GM23338 (cell line): ENCODE results near the gene FNDC3B. TPM values are rescaled to one million over a fixed set of nuclear protein-coding genes. Genes with fewer than 3 reads are reported as not detected.

ENCODE experiments used
- ATAC-seq: fragments of 200-7000 bp; cut with Tn5 transposase; 3 replicates; pipeline ENCODE4 v1.9.1; 2020
- DNase-seq: peaks from one replicate; pipeline ENCODE4 v3.0.0-alpha.2; 2015; ENCODE audit warnings: low spot score
- H2AFZ ChIP-seq: fragments of 200-600 bp; sonication (generic); 2 replicates; pipeline ENCODE4 v1.8.0; 2016; ENCODE audit warnings: antibody characterized with exemption, mild to moderate bottlenecking, moderate library complexity
- H3F3A ChIP-seq: fragments of 200-600 bp; sonication (generic); replicated peaks from 2 replicates; pipeline ENCODE4 v1.8.0; 2017; ENCODE audit warnings: antibody characterized with exemption, mixed run types, low read depth
- H3K27ac ChIP-seq: fragments of 200-600 bp; sonication (generic); 2 replicates; pipeline ENCODE4 v1.6.1; 2016; ENCODE audit warnings: low read depth
- H3K27me3 ChIP-seq: fragments of 200-600 bp; sonication (generic); 2 replicates; pipeline ENCODE4 v1.8.0; 2016; ENCODE audit warnings: mild to moderate bottlenecking, mixed run types, moderate library complexity; ENCODE audit not compliant: insufficient read depth
- H3K36me3 ChIP-seq: fragments of 200-600 bp; sonication (generic); 2 replicates; pipeline ENCODE4 v1.8.0; 2016; ENCODE audit warnings: mild to moderate bottlenecking; ENCODE audit not compliant: insufficient read depth
- H3K4me1 ChIP-seq: fragments of 200-600 bp; sonication (generic); 2 replicates; pipeline ENCODE4 v1.8.0; 2016; ENCODE audit warnings: mild to moderate bottlenecking, moderate library complexity; ENCODE audit not compliant: insufficient read depth
- H3K4me2 ChIP-seq: fragments of 200-600 bp; sonication (generic); 2 replicates; pipeline ENCODE4 v1.7.1; 2017; ENCODE audit warnings: mixed run types
- H3K4me3 ChIP-seq: fragments of 200-600 bp; sonication (generic); 2 replicates; pipeline ENCODE4 v1.6.1; 2016; ENCODE audit warnings: mixed run types
- H3K79me2 ChIP-seq: fragments of 200-600 bp; sonication (generic); replicated peaks from 2 replicates; pipeline ENCODE4 v1.8.0; 2017; ENCODE audit warnings: mild to moderate bottlenecking; ENCODE audit not compliant: insufficient read depth
- H3K9me2 ChIP-seq: fragments of 200-600 bp; sonication (generic); 2 replicates; pipeline ENCODE4 v1.8.0; 2017; ENCODE audit not compliant: insufficient read depth
- H4K20me1 ChIP-seq: fragments of 200-600 bp; sonication (generic); replicated peaks from 2 replicates; pipeline ENCODE4 v1.8.0; 2017; ENCODE audit warnings: mild to moderate bottlenecking; ENCODE audit not compliant: insufficient read depth
- H3K27ac Mint-ChIP-seq: 2 replicates; pipeline ENCODE4 v1.8.0; 2020; ENCODE audit warnings: inconsistent platforms, mild to moderate bottlenecking, moderate library complexity, mixed read lengths
- H3K27me3 Mint-ChIP-seq: 3 replicates; pipeline ENCODE4 v1.8.0; 2022; ENCODE audit warnings: low read depth, mild to moderate bottlenecking, moderate library complexity, mixed read lengths, inconsistent platforms; ENCODE audit not compliant: insufficient read depth, poor library complexity
- H3K36me3 Mint-ChIP-seq: 3 replicates; pipeline ENCODE4 v1.8.0; 2021; ENCODE audit warnings: low read depth, mild to moderate bottlenecking, inconsistent platforms, moderate library complexity, mixed read lengths
- H3K4me1 Mint-ChIP-seq: 3 replicates; pipeline ENCODE4 v1.8.0; 2020; ENCODE audit warnings: mild to moderate bottlenecking, inconsistent platforms, mixed read lengths
- H3K4me3 Mint-ChIP-seq: 3 replicates; pipeline ENCODE4 v1.8.0; 2021; ENCODE audit warnings: moderate library complexity, mild to moderate bottlenecking, inconsistent platforms, mixed read lengths
- H3K9me3 Mint-ChIP-seq: 3 replicates; pipeline ENCODE4 v1.8.0; 2020; ENCODE audit warnings: moderate library complexity, mild to moderate bottlenecking, inconsistent platforms, mixed read lengths
- CTCF ChIP-seq, 2 experiments: fragments of 200-600 bp in 1 of 2; sonication (generic) in 1 of 2; conservative IDR thresholded peaks; 2 replicates each; pipeline versions ENCODE4 v1.5.1 to v1.6.1; 2016 to 2017; ENCODE audit warnings: antibody characterized with exemption in 2 of 2, low read depth in 2 of 2, mild to moderate bottlenecking in 2 of 2, moderate library complexity in 1 of 2
- EZH2 ChIP-seq: fragments of 200-600 bp; sonication (generic); IDR thresholded peaks from one replicate; pipeline ENCODE4 v1.8.0; 2017; ENCODE audit warnings: antibody characterized with exemption, mild to moderate bottlenecking, low read depth; ENCODE audit not compliant: unreplicated experiment
- EZH2phosphoT487 ChIP-seq: fragments of 200-600 bp; sonication (generic); IDR thresholded peaks from one replicate; pipeline ENCODE4 v1.8.1; 2018; ENCODE audit warnings: antibody characterized with exemption; ENCODE audit not compliant: unreplicated experiment
- JUNB ChIP-seq: IDR thresholded peaks from one replicate; pipeline ENCODE4 v1.6.1; 2016; ENCODE audit warnings: antibody characterized with exemption; ENCODE audit not compliant: unreplicated experiment
- STAT1 ChIP-seq: IDR thresholded peaks from one replicate; pipeline ENCODE4 v1.6.1; 2016; ENCODE audit warnings: antibody characterized with exemption; ENCODE audit not compliant: unreplicated experiment
- ZNF114 ChIP-seq: fragments of 250-450 bp; sonication (Bioruptor Pico); IDR thresholded peaks from 2 replicates; pipeline ENCODE4 v1.5.0; 2020; ENCODE audit warnings: mild to moderate bottlenecking, moderate library complexity
- polyA plus RNA-seq: library from polyadenylated mRNA; unstranded; fragments of >200 nt; fragmentation: Nextera tagmentation; extraction: Ambion mirVana; gene quantifications from 2 replicates; pipeline ENCODE4 v1.2.1, GENCODE V29; 2016
- total RNA-seq: library from RNA; depleted of rRNA; stranded (reverse); fragments of >200 nt; shearing (Covaris generic); gene quantifications from 2 replicates; pipeline ENCODE4 v1.2.3, GENCODE V29; 2014
- TF ChIP-seq, protein P1 (sequence below): IDR thresholded peaks from 2 replicates; pipeline ENCODE4 v1.6.1; 2016; ENCODE audit warnings: antibody characterized with exemption
- TF ChIP-seq, protein P2 (sequence below): IDR thresholded peaks from one replicate; pipeline ENCODE4 v1.6.1; 2018; ENCODE audit warnings: antibody characterized with exemption; ENCODE audit not compliant: unreplicated experiment

The FNDC3B gene
- total and polyA plus RNA-seq, 2 experiments from 2014 or later, result 19.1 to 55.4 TPM

GRCh38 chr3:172356427-172356826 is 317.0 kb downstream of the FNDC3B start (continued):
- TF ChIP-seq JUNB (no peak), ZNF114 (CRISPR knock-in tag) (no peak), STAT1 (no peak), CTCF (conservative IDR thresholded peaks at IDR 0.05; ENCODE audit: low read depth in 2 of 2) (no peak)

DNA sequence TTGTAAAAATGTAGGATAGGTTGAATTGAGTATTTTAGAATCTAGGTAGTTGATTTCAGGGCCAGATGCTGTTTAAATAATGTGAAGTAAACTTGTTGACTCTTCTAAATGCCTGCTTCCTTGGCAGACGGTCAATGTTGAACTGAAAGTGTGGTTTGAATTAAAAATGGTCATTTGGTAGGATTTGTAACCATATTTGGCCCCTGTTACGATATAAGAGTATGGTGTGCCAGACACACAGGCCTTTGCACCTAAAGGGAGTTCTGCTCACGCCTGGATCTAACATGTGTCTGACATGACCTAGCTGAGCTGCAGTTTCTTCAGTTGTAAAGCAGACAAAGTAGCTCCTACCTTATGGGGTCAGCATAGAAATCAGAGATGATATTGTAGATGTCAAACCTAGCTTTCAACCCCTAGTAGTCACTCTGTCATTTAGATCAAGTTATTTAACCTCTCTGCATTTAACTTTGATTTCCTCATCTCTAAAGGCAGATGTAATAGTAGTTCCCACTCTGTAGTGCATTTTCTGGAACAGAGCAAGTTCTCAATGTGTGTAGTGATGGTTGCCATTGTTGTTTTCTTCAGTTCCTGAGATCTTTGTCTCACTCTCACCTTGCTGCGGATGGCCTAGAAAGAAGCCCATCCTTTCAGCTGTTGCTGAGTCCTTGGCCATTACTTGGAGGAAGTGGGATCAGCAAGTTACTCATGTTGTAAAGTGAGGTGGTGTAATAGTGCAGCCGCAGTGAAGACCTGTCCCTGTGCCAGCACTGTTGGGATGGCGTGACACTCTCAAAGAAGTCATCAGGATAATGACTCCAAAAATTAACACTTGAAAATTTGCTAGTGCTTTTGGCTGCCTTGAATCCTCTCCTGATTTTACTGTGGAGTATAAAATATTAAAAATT is 318.7 kb downstream of the FNDC3B start:
- DNase-seq (no peak), ATAC-seq (no peak)
- H3K4me3 ChIP-seq, result no peak overlapping the region
- no peaks in the 10 kb centered on the region; the same call in 2 of the 3 replicates for H3K4me1 Mint-ChIP-seq
- no peak overlapping the region for H3K4me3 Mint-ChIP-seq
- H3K9me3 Mint-ChIP-seq, result no peaks in the 10 kb centered on the region
- H3K36me3 Mint-ChIP-seq, result peaks cover 35% of the 10 kb centered on the region
- H3K27ac ChIP-seq, result no peak overlapping the region
- no peak for TF ChIP-seq EZH2phosphoT487
- TF ChIP-seq, protein P1, sequence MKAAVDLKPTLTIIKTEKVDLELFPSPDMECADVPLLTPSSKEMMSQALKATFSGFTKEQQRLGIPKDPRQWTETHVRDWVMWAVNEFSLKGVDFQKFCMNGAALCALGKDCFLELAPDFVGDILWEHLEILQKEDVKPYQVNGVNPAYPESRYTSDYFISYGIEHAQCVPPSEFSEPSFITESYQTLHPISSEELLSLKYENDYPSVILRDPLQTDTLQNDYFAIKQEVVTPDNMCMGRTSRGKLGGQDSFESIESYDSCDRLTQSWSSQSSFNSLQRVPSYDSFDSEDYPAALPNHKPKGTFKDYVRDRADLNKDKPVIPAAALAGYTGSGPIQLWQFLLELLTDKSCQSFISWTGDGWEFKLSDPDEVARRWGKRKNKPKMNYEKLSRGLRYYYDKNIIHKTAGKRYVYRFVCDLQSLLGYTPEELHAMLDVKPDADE, result no peak
- TF ChIP-seq, protein P2, sequence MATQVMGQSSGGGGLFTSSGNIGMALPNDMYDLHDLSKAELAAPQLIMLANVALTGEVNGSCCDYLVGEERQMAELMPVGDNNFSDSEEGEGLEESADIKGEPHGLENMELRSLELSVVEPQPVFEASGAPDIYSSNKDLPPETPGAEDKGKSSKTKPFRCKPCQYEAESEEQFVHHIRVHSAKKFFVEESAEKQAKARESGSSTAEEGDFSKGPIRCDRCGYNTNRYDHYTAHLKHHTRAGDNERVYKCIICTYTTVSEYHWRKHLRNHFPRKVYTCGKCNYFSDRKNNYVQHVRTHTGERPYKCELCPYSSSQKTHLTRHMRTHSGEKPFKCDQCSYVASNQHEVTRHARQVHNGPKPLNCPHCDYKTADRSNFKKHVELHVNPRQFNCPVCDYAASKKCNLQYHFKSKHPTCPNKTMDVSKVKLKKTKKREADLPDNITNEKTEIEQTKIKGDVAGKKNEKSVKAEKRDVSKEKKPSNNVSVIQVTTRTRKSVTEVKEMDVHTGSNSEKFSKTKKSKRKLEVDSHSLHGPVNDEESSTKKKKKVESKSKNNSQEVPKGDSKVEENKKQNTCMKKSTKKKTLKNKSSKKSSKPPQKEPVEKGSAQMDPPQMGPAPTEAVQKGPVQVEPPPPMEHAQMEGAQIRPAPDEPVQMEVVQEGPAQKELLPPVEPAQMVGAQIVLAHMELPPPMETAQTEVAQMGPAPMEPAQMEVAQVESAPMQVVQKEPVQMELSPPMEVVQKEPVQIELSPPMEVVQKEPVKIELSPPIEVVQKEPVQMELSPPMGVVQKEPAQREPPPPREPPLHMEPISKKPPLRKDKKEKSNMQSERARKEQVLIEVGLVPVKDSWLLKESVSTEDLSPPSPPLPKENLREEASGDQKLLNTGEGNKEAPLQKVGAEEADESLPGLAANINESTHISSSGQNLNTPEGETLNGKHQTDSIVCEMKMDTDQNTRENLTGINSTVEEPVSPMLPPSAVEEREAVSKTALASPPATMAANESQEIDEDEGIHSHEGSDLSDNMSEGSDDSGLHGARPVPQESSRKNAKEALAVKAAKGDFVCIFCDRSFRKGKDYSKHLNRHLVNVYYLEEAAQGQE, result no peak
- TF ChIP-seq ZNF114 (CRISPR knock-in tag), result no peak
- no peak for TF ChIP-seq EZH2
- H3K27ac Mint-ChIP-seq, result no peak overlapping the region
- no peaks in the 10 kb centered on the region for H3K27me3 ChIP-seq
- no peaks in the 10 kb centered on the region for H3K4me1 ChIP-seq
- no peaks in the 10 kb centered on the region; the same call in 1 of the 2 replicates for H3K36me3 ChIP-seq
- H3K9me2 ChIP-seq, result no peaks in the 10 kb centered on the region
- H3K79me2 ChIP-seq, result no peaks in the 10 kb centered on the region
- H3K4me2 ChIP-seq, result no peak overlapping the region
- H4K20me1 ChIP-seq, result no peaks in the 10 kb centered on the region
- peaks cover 1% of the 10 kb centered on the region for H3K27me3 Mint-ChIP-seq
- H2AFZ ChIP-seq, result no peak overlapping the region
- H3F3A ChIP-seq, result no peaks in the 10 kb centered on the region
